Muscle of arm (tissue), 12 donors: Measurements from ENCODE around the gene ADRA2B. TPM values are rescaled to one million over a fixed set of nuclear protein-coding genes. Genes with fewer than 3 reads are reported as not detected.

Source experiments
- DNase-seq: peaks from one replicate; pipeline ENCODE4 v3.0.0-alpha.2; 2013
- polyA plus RNA-seq, 12 donors: library from polyadenylated mRNA; unstranded; fragments of 120-200 nt; gene quantifications; one replicate each; pipeline ENCODE4 v1.2.1, GENCODE V29; 2013; ENCODE audit not compliant: insufficient read length in 12 of 12

ADRA2B gene
- polyA plus RNA-seq, 12 donors, result 1.7 to 4.0 (median 2.5) TPM; not detected in 2

DNA sequence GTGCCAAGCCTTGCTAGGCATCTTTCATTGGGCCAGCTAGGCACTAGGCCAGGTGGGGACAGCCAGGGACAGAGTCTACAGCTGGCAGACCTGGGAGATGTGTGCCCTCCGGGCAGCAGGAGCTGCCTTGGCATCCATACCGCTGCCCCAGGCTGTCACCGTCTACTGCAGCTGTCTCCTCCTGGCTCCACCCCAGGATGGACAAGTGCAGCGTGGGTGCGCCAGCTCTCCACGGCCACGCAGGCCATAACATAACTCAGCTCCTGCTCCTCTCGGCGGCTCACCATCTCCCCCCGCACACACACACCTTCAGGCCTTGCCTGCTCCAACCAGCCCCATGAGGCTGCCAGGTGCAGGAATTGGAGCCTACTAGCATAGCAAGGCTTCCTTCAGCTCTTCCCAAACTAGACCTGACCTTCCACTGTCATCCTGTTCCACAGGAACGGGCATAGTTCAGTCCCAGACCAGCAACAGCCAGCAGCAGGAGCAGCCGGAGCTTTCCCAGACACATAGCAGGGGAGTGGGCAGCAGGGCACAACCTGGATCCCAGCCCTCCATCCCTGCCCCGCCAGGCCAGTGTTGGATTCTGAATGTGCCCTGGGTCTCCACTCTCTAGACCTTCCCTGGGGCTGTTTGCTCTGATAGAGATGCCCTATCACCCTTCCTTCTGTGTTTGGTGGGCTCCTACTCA is 2.5 kb upstream of the ADRA2B start:
- no peak for DNase-seq

DNA sequence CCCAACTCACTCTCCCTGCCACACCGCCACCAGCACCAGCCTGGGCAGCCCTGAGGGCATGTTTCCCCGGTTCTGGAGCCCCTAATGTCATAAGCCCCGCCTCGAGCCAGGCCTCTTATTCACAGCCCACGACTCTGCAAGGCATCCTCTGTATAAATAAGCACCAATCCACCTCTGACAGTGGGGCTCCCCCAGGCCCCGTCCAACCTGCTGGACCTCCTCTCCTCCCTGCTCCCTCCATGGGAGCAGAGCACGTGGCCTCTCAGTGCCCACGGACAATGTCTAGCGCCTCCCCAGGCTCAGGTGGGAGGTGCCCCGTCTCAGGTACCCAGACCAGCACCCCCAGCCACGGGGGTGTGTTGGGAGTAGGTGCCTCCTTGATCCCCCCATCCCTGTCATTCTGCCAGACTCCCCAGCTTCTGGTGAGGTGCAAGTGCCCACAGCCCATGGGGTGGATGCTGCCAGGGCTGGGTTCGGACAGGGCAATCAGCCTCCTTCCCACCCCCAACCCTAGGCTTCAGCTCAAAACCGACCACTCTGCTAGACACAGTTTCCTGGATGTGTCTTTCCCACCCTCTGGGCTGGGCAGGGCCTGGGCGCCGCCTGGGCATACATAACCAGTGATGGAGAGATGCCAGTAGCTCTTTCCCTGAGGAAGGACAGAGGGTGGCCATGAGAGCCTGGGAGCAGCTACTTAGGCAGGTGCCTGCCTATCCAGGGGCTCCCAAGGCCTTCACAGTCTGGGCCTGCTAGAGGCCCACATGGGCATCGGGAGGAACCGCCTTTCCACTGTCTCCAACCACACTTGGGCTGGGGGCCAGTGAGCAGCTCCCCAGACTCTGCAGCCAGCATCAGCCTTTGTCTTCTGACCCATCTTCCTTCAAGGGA is 1.6 kb upstream of the ADRA2B start:
- no peak for DNase-seq

DNA sequence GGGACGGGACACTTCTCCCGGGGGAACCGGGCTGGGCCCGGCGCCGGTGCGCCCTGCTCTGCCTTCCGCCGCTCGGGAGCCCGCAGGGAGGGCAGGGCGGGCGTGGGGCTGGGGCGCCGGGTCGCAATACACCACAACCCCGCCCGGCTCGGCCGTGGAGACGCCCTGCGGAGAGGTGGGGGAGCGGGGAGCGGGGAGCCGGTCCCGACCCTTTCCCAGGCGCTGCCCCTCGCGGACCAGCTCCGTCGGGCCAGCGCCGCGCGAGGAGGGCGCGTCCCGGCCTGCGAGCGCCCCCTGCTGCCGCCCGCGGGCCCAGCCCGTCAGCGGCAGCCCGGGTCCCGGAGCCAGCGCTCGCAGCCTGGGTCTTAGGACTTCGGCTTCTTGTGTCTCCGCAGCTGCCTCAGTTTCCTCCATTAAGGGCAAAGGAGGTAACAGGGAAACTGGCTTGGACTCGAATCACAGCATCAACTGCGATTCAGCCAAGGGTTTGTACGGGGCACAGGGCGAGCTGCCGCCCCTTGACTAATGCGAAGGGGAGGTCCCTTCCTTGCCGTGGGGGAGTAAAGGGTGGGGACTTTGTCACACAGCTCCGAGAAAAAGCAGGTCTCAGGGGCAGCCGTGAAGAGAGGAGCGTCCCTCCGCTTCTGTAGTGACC is 635 bp upstream of the ADRA2B start:
- DNase-seq, result no peak

DNA sequence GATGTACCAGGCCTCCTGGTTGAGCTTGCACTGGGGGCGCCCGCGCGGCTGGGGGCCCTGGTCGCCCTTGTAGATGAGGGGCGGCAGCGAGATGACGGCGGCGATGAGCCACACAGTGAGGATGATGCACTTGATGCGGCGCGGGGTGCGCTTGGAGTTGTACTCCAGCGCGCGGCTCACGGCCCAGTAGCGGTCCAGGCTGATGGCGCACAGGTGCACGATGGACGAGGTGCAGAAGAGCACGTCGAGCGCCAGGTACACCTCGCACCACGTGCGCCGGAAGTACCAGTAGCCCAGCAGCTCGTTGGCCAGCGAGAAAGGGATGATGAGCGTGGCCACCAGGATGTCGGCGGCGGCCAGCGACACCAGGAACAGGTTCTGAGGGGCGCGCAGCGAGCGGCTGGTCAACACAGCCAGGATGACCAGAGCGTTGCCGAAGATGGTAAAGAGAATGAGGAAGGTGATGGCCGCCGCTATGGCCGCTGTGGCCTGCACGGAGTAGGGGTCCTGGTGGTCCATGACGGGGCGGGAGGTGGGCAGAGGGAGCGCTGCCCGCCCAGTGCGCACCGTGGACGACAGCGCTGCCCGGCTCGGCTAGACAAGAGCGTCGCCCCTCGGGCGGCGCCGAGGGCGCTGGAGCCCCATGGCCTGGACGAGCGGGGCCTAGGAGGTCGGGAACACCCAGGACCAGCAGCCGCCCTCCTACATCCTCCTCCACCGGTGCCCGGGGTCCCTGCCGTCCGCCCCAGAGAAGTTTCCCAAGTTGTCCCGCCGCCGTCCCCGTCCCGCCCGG is 544 bp downstream of the ADRA2B start:
- no peak for DNase-seq

DNA sequence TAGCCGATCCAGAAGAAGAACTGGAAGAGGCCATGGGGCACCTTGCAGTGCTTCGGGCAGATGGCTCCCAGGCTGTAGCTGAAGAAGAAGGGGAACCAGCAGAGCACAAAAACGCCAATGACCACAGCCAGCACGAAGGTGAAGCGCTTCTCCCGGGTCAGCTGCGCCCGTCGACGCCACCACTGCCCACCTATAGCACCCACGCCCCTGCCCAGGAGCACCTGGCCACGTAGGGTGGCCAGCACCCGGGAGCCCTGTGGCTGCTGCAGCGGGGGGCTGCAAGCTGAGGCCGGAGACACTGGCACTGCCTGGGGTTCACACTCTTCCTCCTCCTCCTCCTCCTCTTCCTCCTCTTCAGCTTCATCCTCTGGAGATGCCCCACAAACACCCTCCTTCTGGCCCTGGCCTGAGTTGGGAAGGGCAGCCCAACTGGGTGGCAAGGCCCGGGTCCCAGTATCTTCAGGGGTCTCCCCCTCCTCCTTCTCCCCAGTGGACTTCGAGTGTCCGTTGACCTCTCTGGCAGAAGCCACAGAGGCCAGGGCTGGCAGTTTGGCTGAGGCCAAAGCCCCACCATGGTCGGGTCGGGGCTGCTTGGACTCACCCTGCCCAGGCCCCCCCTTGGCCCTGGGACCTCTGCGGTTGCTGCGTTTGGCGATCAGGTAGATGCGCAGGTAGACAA is 1.3 kb downstream of the ADRA2B start:
- DNase-seq, result no peak

DNA sequence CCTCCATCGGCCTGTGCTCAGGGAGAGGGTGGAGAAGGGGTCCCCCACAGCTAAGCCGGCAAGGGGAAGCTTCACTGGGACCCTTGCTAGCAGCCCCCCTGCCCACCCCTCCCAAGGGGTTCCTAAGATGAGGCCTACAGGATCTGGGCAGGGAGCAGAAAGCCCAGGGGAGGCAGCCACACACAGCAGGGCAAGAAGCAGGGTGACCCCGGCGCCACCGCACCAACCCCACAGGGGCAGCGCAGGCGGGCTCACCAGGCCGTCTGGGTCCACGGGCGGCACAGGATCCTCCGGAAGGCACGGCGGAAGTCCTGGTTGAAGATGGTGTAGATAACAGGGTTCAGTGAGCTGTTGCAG is 1.8 kb downstream of the ADRA2B start:
- no peak for DNase-seq

DNA sequence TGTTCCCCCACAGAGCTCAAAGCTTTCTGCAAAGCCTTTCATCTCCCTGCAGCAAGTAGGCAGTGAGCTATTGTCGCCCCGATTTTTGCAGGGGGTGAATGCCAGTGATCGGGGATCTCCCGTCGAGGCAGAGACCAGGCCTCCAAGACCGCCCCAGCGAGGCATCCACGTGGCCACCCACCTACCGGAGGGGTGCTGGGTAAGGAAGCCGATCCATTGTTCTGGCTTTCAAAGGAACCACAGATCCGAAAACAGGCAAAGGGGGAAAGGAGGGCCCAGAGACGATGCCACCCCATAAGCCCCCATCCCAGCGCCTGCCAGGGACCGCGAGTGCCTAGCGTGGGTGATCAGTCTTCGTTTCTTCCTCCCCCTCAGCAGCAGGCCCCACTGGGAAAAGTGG is 2.4 kb downstream of the ADRA2B start:
- DNase-seq, result no peak

DNA sequence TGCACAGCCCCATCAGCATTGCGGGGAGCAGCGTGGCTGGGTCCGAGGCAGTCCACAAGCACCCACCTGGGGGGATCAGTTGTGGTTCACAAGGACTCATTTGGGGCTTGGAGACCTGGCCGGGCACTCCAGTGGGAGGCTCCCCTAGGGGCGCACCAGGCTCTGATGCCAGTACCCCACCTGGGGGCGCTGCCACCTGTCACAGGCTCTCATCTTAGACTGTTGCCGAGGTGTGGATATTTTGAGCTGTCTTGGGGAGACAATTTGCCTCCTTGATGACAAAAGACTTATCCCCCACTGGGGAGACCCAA is 3.0 kb downstream of the ADRA2B start:
- DNase-seq, result no peak

DNA sequence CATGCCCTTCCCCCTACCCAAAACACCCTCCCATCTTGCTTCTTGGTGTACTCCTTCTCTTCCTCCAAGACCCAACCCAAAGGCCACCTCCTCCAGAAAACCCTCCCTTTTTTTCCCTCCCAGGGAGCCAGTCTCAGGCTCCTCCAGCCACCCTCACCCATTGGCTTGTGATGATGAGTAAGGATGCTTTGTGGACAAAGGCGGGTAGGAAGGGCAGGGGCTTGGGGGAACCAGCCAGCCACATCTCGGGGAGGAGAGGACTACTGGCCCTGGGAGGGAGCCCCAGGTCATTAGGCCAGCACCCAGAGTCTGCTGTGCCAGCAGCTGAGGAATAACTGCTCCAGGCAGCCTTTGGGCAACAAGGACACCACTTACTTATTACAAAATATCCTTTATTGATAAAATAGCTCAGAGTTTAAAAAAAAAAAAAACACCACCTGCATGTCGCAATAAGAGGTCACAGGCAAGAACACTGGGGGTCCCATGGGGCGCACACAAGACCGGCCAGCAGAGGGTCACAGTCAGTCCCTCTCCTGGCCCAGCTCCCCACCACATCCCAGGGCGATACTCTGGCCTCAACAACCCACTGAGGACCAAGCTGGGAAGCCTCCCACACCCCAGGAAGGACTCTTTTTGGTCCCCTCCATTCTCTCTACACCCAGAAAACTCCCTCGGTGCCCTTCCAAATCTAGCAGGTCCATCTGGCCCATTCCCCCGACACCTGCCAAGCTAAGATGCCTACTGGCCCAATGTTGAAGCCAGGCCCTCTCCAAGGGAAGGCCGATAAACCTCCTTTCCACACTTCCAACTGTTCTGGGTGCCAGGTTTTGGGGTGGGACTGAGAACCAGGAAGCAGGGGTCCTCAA is 3.6 kb downstream of the ADRA2B start:
- no peak for DNase-seq

DNA sequence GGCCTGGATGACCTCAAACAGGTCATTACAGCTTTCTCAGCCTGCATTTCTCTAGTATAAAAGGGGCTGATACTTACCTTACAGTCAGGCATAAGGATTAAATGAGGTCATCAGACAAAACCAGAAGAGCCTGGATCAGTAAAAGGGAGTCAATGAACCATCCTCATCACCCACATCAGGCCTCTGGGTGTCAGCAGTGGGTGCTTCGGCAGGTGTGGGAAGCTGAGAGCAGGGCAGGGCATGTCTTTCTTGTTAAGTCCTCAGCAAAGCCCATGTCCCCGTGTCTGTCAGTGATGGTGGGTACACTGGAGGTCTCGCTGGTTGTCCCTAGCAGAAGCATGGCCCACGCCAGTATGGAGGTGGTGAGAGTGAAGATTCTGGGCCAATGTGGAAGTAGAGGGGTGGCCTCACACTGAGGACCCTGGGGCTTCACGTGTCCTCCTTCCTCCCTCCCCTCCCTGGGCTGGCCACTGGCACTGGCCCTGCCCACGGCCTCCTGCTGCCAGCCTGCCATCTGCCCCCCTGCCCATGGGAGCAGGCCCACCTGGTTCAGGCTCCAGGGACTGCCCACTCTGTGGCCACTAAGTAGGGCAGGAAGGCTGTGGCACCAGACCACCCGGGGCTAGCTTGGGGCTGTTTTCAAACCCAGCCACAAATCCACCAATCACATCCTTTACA is 4.4 kb downstream of the ADRA2B start:
- DNase-seq, result no peak

DNA sequence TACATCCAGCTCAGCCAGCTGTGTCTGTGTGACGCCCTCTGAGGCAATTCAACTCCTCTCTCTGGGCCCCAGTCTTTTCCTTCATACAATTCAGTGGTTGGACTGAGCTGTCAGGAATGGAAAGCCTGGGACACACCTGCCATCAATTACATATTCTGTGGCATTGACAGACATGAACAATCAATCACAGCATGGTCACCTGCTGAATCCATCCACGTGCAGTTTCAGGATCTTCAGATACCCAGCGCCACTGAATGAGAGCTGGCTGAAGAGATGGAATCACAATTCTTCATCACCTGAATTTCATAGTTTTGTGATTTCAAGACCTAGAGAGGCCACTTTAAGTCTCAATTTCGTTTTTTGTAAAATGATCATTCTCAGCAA is 5.1 kb downstream of the ADRA2B start:
- DNase-seq, result no peak

DNA sequence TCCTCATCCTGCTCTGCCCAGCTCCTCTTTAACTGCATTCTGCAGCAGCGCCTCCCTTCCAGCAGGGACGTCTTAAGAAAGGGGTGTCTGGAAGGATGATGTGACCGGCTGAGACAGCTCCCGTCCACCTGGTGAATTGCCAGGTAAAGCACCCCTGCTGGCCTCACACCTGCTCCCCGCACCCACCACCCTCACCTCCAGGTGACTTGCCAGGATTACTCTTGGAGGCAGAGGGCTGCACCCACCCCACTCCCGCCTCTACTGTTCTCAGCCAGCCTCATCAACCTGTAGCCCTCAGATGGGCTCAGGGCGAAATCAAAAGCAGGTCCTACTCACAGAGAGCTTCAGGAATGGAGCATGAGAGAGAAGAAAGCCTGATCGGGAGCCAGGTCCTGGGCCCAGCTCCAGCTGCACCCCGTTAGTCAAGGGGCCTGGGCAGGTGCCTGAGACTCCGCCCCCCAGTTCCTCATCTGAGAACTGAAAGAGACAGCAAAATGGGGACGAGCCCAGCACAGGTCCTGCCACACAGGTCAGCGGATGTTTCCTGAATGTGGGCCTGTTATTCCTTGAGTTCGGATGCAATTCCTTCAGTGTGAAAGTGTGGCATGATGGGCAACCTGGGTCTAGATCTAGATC is 5.6 kb downstream of the ADRA2B start:
- no peak for DNase-seq

DNA sequence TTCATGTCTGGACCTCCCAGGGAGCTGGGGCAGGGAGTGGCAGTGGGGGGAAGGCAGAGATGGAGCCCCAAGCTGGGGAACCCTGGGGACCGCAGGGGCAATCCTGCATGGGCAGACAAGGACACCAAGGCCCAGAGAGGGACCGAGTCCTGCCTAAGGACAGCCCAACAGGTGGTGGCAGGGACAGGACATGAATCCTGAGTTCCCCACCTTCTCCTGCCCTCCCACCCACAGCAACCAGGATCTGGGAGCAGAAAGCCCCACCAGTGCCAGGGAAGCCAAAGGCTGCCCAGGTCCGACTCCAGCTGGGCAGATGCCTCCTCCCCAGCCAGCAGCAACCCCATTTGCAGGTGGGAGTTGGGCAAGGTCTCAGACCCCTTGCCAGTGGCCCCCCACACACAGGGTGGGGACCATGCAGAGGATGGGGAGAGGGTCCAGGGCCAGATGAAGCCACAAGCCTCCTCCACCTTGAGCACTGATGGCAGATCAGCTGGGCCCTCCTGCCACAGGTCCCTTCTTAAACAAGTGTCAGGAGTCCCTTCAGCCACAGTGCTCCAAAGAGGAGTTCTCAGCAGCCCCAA is 6.3 kb downstream of the ADRA2B start:
- no peak for DNase-seq

DNA sequence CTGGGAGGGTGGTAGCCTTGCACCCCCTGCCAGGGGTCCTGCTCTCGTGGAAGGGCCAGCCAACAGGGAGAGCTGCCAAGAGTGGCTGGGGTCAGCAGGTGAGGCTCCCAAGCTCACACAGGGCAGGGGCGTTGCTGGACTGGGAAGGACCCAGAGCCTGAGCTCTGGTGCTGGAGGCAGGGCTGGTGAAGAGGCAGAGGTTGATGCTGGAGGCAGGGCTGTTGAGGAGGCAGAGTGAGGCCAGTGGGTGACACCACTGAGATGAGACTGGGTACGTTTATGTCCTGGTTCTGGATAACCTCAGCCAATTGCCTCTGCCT is 7.0 kb downstream of the ADRA2B start:
- no peak for DNase-seq

DNA sequence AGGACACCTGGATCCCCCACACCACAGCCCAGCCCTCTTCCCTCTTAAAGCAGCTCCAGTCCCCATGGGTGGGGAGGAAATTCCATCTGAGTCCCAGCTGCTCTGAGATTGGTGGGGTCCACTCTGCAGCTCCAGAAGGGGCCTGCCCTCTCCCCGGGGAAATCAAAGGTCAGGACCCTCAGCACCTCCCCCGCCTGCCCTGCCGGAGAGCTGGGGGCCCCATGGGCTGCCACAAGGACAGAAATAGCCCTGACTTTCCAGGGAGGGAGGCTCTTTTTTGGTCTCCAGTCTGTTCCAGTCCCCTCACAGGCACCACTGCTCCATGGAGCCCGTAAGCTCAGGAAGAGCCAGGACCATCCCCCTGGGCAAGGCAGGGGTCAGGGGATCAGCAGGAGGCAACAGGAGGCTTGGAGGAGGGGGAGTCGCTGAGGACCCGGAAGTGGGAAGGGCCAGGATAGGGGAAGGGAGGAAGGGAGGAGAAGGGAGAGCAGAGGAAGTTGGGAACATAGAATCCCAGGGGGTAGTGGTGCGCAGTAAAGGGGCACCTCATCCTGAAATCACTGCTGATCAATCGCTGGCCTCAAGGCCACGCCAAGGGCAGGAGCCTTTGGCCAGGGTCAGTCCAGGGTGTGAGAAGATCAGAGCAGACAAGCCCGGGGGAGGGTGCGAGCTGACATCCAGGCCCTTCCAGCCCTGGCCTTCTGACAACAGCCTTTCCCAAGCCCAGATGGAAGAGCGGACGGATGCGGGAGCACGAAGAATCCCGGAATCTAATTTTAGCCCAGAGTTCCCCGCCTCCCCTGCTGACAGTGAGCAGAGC is 7.6 kb downstream of the ADRA2B start:
- DNase-seq, result peak; percentile 81

DNA sequence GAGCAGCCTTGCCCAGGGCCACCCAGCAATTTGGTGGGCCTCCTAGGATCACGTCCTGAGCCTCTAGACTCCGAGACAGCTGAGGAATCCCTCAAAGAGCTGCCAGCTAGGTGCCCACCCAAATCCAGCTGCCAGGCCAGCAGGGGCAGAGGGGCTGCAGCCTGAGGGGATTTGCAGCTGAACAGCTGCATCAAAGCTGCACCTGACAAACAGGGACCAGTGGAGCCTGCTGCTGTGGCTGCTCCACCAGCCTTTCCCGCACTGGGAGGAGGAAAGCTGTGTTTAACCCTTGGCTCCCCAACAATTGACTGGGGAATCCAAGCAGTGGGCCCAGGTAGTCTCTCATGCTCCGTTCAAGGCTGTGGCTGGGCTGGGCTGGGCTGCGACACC is 8.2 kb downstream of the ADRA2B start:
- no peak for DNase-seq

DNA sequence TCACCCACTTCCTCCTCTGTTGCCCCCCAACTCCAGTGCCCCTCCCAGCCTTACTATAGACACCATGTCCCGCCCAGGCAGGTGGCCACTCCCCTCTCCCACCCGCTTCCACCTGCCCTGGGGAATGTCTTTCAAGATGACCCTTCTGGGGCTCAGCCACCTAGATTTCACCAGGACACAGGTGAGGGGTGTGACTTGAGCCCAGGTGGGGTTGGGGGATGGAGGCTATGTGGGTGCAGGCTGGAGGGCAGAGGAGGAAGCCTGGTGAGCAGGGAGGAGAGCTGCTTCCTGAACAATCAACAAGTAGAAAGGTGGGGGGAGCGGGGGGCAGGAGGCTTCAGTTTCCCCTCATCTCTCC is 8.7 kb downstream of the ADRA2B start:
- DNase-seq, result no peak

DNA sequence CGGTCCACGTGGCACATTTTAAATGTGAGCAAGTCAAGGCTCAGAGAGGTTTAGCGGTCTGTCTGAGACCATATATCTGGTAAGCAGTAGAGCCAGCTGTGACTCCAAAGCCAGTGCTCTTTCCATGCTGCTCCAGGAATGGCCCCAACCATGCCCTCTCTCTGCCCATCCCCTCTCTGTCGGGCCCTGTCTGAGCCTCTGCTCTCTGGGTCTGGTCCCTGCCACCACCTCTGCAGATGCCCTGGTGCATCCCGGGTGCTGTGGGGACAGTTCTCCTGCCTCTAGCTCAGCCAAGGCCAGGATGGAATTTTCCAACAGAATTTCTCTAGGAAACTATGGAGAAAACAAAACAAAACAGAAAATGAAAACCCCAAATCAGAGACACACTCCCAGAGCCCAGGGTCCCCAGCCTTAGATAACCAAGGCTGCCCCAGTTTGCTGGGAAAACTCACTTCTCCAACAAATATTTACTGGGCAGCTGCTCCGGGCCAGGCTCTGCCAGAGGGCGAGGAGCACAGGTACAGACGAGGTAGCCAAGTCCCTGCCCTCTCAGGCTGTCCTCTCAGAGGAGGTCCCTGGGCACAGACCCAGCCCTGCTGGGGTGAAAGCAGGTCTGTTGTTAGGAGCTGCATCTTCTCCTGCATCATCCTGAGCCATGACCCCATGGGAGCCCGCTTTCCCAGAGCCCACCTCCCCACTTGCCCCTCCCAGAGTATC is 9.2 kb downstream of the ADRA2B start:
- DNase-seq, result no peak
